Thoracic aorta (tissue), 2 donors: Measurements from ENCODE around the gene ABT1. TPM values are rescaled to one million over a fixed set of nuclear protein-coding genes. Genes with fewer than 3 reads are reported as not detected.
"Not testable (repeated sequence)": the region's sequence is repeated elsewhere in the genome, so short reads cannot be mapped to it uniquely, and the experiment has no call there.

Experiments used
- ATAC-seq: fragments of 150-250 bp; one replicate; pipeline ENCODE4 v1.8.0; 2017; ENCODE audit warnings: low read depth; ENCODE audit not compliant: insufficient number of reproducible peaks, low FRiP score
- DNase-seq: peaks from one replicate; pipeline ENCODE4 v3.0.0-alpha.2; 2020; ENCODE audit warnings: low spot score
- H3K27ac ChIP-seq, 2 donors: fragments of 200-600 bp; sonication (generic); 1 replicate in 1 of 2; 2 replicates in 1 of 2; pipeline ENCODE4 v1.5.1; 2016; ENCODE audit warnings: mild to moderate bottlenecking in 2 of 2, moderate library complexity in 2 of 2
- H3K27me3 ChIP-seq: fragments of 200-600 bp; sonication (generic); replicated peaks from 2 replicates; pipeline ENCODE4 v1.6.0; 2016; ENCODE audit warnings: mild to moderate bottlenecking; ENCODE audit not compliant: insufficient read depth
- H3K36me3 ChIP-seq: fragments of 200-600 bp; sonication (generic); one replicate; pipeline ENCODE4 v1.5.1; 2016
- H3K4me1 ChIP-seq, 2 donors: fragments of 200-600 bp; sonication (generic); 1 replicate in 1 of 2; 2 replicates in 1 of 2; pipeline versions ENCODE4 v1.5.1 to v1.6.0; 2016; ENCODE audit warnings: low read depth in 2 of 2, mild to moderate bottlenecking in 1 of 2; ENCODE audit not compliant: control insufficient read depth in 1 of 2
- H3K4me3 ChIP-seq: fragments of 200-600 bp; sonication (generic); 2 replicates; pipeline ENCODE4 v1.5.1; 2016; ENCODE audit warnings: mild to moderate bottlenecking
- H3K9me3 ChIP-seq: fragments of 200-600 bp; sonication (generic); 2 replicates; pipeline ENCODE4 v1.5.1; 2016
- CTCF ChIP-seq: fragments of 200-600 bp; sonication (generic); IDR thresholded peaks from one replicate; pipeline ENCODE4 v1.5.1; 2019; ENCODE audit warnings: antibody characterized with exemption
- total RNA-seq, 2 donors: library from RNA; depleted of rRNA; stranded (reverse); fragments of >200 nt; gene quantifications; one replicate each; pipeline versions ENCODE4 v1.1.0 to v1.2.3, GENCODE V29; 2016

The ABT1 gene
- total RNA-seq, result 10 to 100 TPM; 11.8 to 17.1 TPM

- DNase-seq, result peak; percentile 97
- ATAC-seq, result peak; percentile 97
- Histone ChIP-seq H3K27me3 (no peaks in the 10 kb centered on the region), H3K4me3 (peak within 1 kb of the TSS; percentile 79), H3K36me3 (peaks cover 7% of the 10 kb centered on the region), H3K9me3 (no peaks in the 10 kb centered on the region), H3K4me1 (peaks cover 6 to 15% of the 10 kb centered on the region in 2 donors), H3K27ac (peak within 1 kb of the TSS; percentile 68 to 87)
- no peak for TF ChIP-seq CTCF
Observed at GRCh38 chr6:26596579-26597388, at the start of gene ABT1. Gene ABT1 (plus strand): TSS chr6:26596953. CDS start chr6:26596983, 30 bp downstream.

GRCh38 chr6:26547363-26547762 lies 49.4 kb upstream of the ABT1 start:
- H3K4me1 ChIP-seq, result not testable (repeated sequence)

GRCh38 chr6:26550250-26550993 lies 46.3 kb upstream of the ABT1 start:
- H3K4me1 ChIP-seq, result peaks cover 7 to 27% of the 10 kb centered on the region in 2 donors
- peak overlapping the region; percentile 32 to 66 for H3K27ac ChIP-seq
- no peaks in the 10 kb centered on the region for H3K27me3 ChIP-seq
- no peaks in the 10 kb centered on the region for H3K9me3 ChIP-seq
- ATAC-seq, result no peak
- peak overlapping the region; percentile 80 for H3K4me3 ChIP-seq
- no peaks in the 10 kb centered on the region for H3K36me3 ChIP-seq
- TF ChIP-seq CTCF, result no peak
- no peak for DNase-seq

More at GRCh38 chr6:26547363-26547762, 49.4 kb upstream of the ABT1 start:
- not testable (repeated sequence) for DNase-seq, H3K4me3 ChIP-seq, H3K27ac ChIP-seq, H3K9me3 ChIP-seq, ATAC-seq, H3K36me3 ChIP-seq, H3K27me3 ChIP-seq

GRCh38 chr6:26552205-26552604 lies 44.5 kb upstream of the ABT1 start:
- Histone ChIP-seq H3K4me1 (peaks cover 7 to 27% of the 10 kb centered on the region in 2 donors), H3K27ac (no peak overlapping the region), H3K36me3 (no peaks in the 10 kb centered on the region), H3K9me3 (no peaks in the 10 kb centered on the region), H3K4me3 (no peak overlapping the region), H3K27me3 (no peaks in the 10 kb centered on the region)
- TF ChIP-seq CTCF, result no peak
- DNase-seq (no peak), ATAC-seq (no peak)

- H3K4me3 ChIP-seq, result peak overlapping the region; percentile 70
Observed at GRCh38 chr6:26552640-26553188, 44.0 kb upstream of the ABT1 start.

More at GRCh38 chr6:26552640-26553188, 44.0 kb upstream of the ABT1 start:
- TF ChIP-seq CTCF, result no peak
- no peaks in the 10 kb centered on the region for H3K36me3 ChIP-seq
- no peak for ATAC-seq
- H3K4me1 ChIP-seq, result peaks cover 7 to 27% of the 10 kb centered on the region in 2 donors
- no peak for DNase-seq
- H3K9me3 ChIP-seq, result no peaks in the 10 kb centered on the region
- no peaks in the 10 kb centered on the region for H3K27me3 ChIP-seq
- peak overlapping the region; percentile 72 to 91 for H3K27ac ChIP-seq
